ENCODE data around the gene LRRC56. TPM values are rescaled to one million over a fixed set of nuclear protein-coding genes. Genes with fewer than 3 reads are reported as not detected.

Gene LRRC56
- total RNA-seq, 3 donors from 2014 or later: 1.5 to 5.2 (median 4.8) TPM

DNA sequence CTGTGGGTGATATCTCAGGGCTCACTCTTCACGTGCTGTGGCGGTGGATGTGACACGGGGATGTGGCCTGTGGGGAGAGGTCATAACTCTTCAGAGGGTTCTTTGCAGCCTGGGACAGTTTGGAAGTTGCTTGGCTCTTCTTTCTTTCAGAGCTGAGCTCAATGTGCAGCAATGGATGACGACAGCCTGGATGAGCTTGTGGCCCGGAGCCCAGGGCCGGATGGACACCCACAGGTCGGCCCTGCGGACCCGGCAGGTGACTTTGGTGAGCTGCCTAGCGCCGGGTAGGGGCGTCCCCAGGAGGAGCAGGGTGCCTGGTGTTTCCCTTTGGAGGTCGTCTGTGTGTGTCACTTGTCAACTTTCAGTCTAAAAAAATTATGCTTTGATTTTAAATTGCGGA lies 44.0 kb downstream of the LRRC56 start:
- intact Hi-C loops (cut with DNase I, micrococcal nuclease): no loop called here
- H3K36me3 ChIP-seq (ENCODE audit: low read depth): peaks cover 4% of the 10 kb centered on the region
- H3K4me1 ChIP-seq (ENCODE audit: low read depth): peaks cover 22% of the 10 kb centered on the region
- TF ChIP-seq CTCF (IDR thresholded peaks at IDR 0.05): no peak
- ATAC-seq (no peak), DNase-seq (no peak)
- no peak overlapping the region for H3K4me3 ChIP-seq
- H3K9me3 ChIP-seq: no peaks in the 10 kb centered on the region

GRCh38 chr11:581752-582151 lies 44.4 kb downstream of the LRRC56 start:
- Histone ChIP-seq H3K4me1 (ENCODE audit: low read depth) (peaks cover 22% of the 10 kb centered on the region), H3K4me3 (no peak overlapping the region), H3K36me3 (ENCODE audit: low read depth) (peaks cover 4% of the 10 kb centered on the region), H3K9me3 (no peaks in the 10 kb centered on the region)
- DNase-seq (no peak), ATAC-seq (no peak)
- TF ChIP-seq CTCF (IDR thresholded peaks at IDR 0.05): no peak
- intact Hi-C loops (cut with DNase I, micrococcal nuclease): no loop called here

- no peak for ATAC-seq
- no peak for DNase-seq
- peaks cover 6% of the 10 kb centered on the region for H3K4me1 ChIP-seq (ENCODE audit: low read depth)
- peaks cover 4% of the 10 kb centered on the region for H3K36me3 ChIP-seq (ENCODE audit: low read depth)
- TF ChIP-seq CTCF (IDR thresholded peaks at IDR 0.05): no peak
- no peaks in the 10 kb centered on the region for H3K9me3 ChIP-seq
- intact Hi-C loops (cut with DNase I, micrococcal nuclease): no loop called here
- H3K4me3 ChIP-seq: no peak overlapping the region
These were observed 47.0 kb downstream of the LRRC56 start for GRCh38 chr11:584287-584686.

- ATAC-seq (no peak), DNase-seq (peak in 1 of 3 donors; percentile 21)
- TF ChIP-seq CTCF (IDR thresholded peaks at IDR 0.05): no peak
- H3K4me3 ChIP-seq: no peak overlapping the region
- no peaks in the 10 kb centered on the region for H3K4me1 ChIP-seq (ENCODE audit: low read depth)
- H3K9me3 ChIP-seq: no peaks in the 10 kb centered on the region
- intact Hi-C loops (cut with DNase I, micrococcal nuclease): no loop called here
- H3K36me3 ChIP-seq (ENCODE audit: low read depth): peaks cover 4% of the 10 kb centered on the region
These were observed 49.3 kb downstream of the LRRC56 start for GRCh38 chr11:586376-587316.

DNA sequence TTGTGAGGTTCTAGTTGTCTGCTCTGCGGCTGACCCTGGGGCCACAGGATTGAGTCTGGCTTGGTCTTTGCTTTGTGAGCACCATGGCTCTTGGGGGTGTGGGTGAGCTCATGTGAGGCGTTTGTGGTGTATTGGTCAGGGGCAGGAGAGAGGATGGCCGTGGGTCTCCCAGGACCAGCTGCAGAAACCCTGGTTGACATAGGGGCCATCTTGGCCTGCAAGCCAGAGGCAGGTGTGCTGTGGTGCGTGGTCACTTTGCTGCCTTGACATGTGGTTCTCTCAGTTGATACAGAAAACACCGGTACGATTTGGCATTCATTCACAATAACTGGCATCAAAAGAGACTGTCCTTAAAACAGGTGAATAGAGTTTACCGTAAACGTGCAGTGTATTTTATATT lies 50.2 kb downstream of the LRRC56 start:
- ATAC-seq (peak; percentile 9), DNase-seq (no peak)
- H3K36me3 ChIP-seq (ENCODE audit: low read depth): peaks cover 4% of the 10 kb centered on the region
- no peaks in the 10 kb centered on the region for H3K4me1 ChIP-seq (ENCODE audit: low read depth)
- intact Hi-C loops (cut with DNase I, micrococcal nuclease): no loop called here
- H3K4me3 ChIP-seq: no peak overlapping the region
- no peaks in the 10 kb centered on the region for H3K9me3 ChIP-seq
- TF ChIP-seq CTCF (IDR thresholded peaks at IDR 0.05): no peak

Data from mucosa of descending colon (tissue), 3 donors.